ENCODE data around the gene IFNL2.

Gene IFNL2

DNA sequence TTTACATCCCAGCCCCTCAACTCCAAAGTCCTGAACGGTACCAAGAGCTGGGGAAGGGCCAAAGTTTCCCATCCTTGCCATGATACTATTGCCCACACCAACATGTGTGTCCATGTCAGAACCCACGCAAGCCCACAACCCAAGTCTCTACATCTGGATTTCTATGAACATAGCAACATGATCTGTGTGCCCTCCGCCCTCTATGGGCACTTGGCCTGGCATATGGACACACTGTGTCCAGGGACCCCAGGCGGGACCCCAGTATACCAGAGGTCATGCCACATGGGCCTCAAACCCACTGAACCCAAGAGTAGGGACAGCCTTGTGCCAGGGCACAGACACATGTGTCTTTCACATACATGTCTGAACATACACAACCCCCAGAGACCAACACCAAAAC, 50.5 kb downstream of the IFNL2 start:
- no peak for DNase-seq

DNA sequence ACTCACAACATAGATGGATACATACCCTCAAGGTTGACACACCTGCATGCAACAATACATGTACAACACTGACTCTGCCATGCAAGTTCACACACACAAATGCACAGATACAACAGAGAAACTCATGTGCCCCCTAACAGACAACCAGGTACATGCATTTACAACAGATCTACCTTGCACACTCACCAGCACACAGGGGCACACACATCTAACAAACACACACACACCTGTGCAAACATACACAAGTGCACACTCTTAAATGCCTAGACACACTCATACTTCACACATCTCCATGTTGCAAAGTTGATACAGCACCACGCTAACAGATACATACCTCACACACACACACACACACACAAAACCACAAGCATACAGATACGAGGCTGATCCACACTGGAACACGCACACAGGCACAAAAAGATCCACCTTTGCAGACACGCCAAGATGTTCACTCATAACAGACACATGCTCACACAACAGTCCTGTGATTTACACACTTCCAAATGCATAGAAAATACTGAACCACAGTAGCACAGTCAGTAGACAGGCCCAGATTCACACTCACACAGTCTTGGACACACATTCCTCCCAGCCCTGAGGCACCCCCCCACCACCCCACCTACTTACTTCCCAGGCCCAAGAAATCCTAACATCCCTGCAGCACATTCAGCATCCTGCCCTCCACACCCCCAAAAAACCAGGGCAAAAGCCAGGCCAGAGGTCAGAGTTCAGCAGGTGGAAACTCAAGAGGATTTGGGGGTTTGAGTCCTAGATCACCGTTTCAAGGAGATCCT, 51.1 kb downstream of the IFNL2 start:
- DNase-seq, result no peak
